HCT116 (cell line): Measurements from ENCODE around the gene SSR1. TPM values are rescaled to one million over a fixed set of nuclear protein-coding genes. Genes with fewer than 3 reads are reported as not detected.

Source experiments
- ATAC-seq: fragments of 200-7000 bp; cut with Tn5 transposase; 2 replicates; pipeline ENCODE4 v1.9.1; 2020; ENCODE audit warnings: mild to moderate bottlenecking, moderate library complexity
- BruUV-seq: library from RNA; stranded (reverse); fragments of 400-500 nt; replicated peaks from 2 replicates; lab custom pipeline; 2021; lab: Mats Ljungman, UMichigan
- CTCF ChIA-PET: fragments of 300-600 bp; sonication (Branson Sonifier 250); formaldehyde crosslinking; loops from one replicate; lab custom pipeline; 2021; ENCODE audit warnings: antibody characterized with exemption; lab: Charles Lee
- POLR2A ChIA-PET: fragments of 300-600, 350-600 bp; sonication (Branson Sonifier 250); formaldehyde crosslinking; loops from one replicate; lab custom pipeline; 2021; ENCODE audit warnings: antibody characterized with exemption; lab: Charles Lee
- RAD21 ChIA-PET, 2 experiments: fragments of 300-600 bp; sonication (Branson Sonifier 250); formaldehyde crosslinking; loops; one replicate each; lab custom pipeline; 2023; ENCODE audit warnings: low total read pairs in 2 of 2; ENCODE audit not compliant: uncharacterized antibody in 2 of 2, unreplicated experiment in 2 of 2, low non-redundant PET in 1 of 2; lab: Charles Lee
- DNase-seq: peaks from one replicate; pipeline ENCODE4 v3.0.0-alpha.2; 2010; ENCODE audit warnings: low read depth, low spot score
- H2AFZ ChIP-seq: fragments of 200-600 bp; shearing (Covaris generic), sonication (generic); 2 replicates; pipeline ENCODE4 v1.6.1; 2017; ENCODE audit warnings: low read depth, mixed run types, mixed read lengths, antibody characterized with exemption, low read length; ENCODE audit not compliant: poor library complexity, severe bottlenecking
- H3K27ac ChIP-seq: 2 replicates; pipeline ENCODE4 v1.5.1; 2012; ENCODE audit warnings: low read depth, low read length
- H3K27me3 ChIP-seq: fragments of 200-600 bp; sonication (generic); 2 replicates; pipeline ENCODE4 v1.6.1; 2016; ENCODE audit warnings: mixed run types, low read length, mixed read lengths; ENCODE audit not compliant: insufficient read depth
- H3K36me3 ChIP-seq, 2 experiments: fragments of 200-500 bp in 1 of 2; fragments of 200-600 bp in 1 of 2; sonication (Bioruptor generic) in 1 of 2; sonication (generic) in 1 of 2; 2 replicates each; pipeline versions ENCODE4 v1.5.1 to v1.6.1; 2014 to 2016; ENCODE audit warnings: low read length in 2 of 2, inconsistent platforms in 1 of 2, mixed read lengths in 1 of 2, mixed run types in 1 of 2; ENCODE audit not compliant: insufficient read depth in 2 of 2, control insufficient read depth in 1 of 2
- H3K4me1 ChIP-seq, 2 experiments: fragments of 200-600 bp in 1 of 2; sonication (generic) in 1 of 2; 2 replicates each; pipeline versions ENCODE4 v1.5.1 to v1.6.1; 2012 to 2017; ENCODE audit warnings: low read length in 2 of 2, inconsistent platforms in 1 of 2, mild to moderate bottlenecking in 1 of 2, mixed read lengths in 1 of 2, mixed run types in 1 of 2, moderate library complexity in 1 of 2; ENCODE audit not compliant: insufficient read depth in 2 of 2, control insufficient read depth in 1 of 2
- H3K4me2 ChIP-seq: fragments of 200-600 bp; sonication (generic); 2 replicates; pipeline ENCODE4 v1.6.1; 2017; ENCODE audit warnings: mixed run types, low read length, mixed read lengths
- H3K4me3 ChIP-seq, 2 experiments: fragments of 200-600 bp in 1 of 2; sonication (generic) in 1 of 2; replicated peaks in 1 of 2; 2 replicates each; pipeline ENCODE4 v1.5.1; 2011 to 2016; ENCODE audit warnings: low read length in 2 of 2, control low read depth in 1 of 2, low read depth in 1 of 2, mild to moderate bottlenecking in 1 of 2, mixed read lengths in 1 of 2, mixed run types in 1 of 2
- H3K79me2 ChIP-seq: fragments of 200-600 bp; sonication (generic); 2 replicates; pipeline ENCODE4 v1.6.1; 2017; ENCODE audit warnings: mild to moderate bottlenecking, mixed run types, low read length, moderate library complexity, mixed read lengths; ENCODE audit not compliant: insufficient read depth
- H3K9ac ChIP-seq: fragments of 200-600 bp; sonication (generic); 2 replicates; pipeline ENCODE4 v1.6.1; 2016; ENCODE audit warnings: low read length, mixed read lengths
- H3K9me2 ChIP-seq: fragments of 200-600 bp; sonication (generic), shearing (Covaris generic); 2 replicates; pipeline ENCODE4 v1.6.1; 2017; ENCODE audit warnings: mixed run types, mild to moderate bottlenecking, moderate library complexity; ENCODE audit not compliant: insufficient read depth
- H3K9me3 ChIP-seq, 2 experiments: fragments of 200-500 bp in 1 of 2; fragments of 200-600 bp in 1 of 2; sonication (Bioruptor generic) in 1 of 2; sonication (generic) in 1 of 2; 2 replicates each; pipeline ENCODE4 v1.6.1; 2014 to 2017; ENCODE audit warnings: low read length in 2 of 2, mixed read lengths in 2 of 2, inconsistent platforms in 1 of 2, low read depth in 1 of 2, mild to moderate bottlenecking in 1 of 2, mixed run types in 1 of 2, moderate library complexity in 1 of 2; ENCODE audit not compliant: control insufficient read depth in 1 of 2, insufficient read depth in 1 of 2
- H4K20me1 ChIP-seq: fragments of 200-600 bp; sonication (generic), shearing (Covaris generic); 2 replicates; pipeline ENCODE4 v1.6.1; 2017; ENCODE audit warnings: mixed run types, mild to moderate bottlenecking, moderate library complexity; ENCODE audit not compliant: insufficient read depth
- ATF3 ChIP-seq: IDR thresholded peaks from 2 replicates; pipeline ENCODE4 v1.6.1; 2012
- CTCF ChIP-seq, 3 experiments: fragments of 200-600 bp in 1 of 3; sonication (generic) in 1 of 3; IDR thresholded peaks in 2 of 3; conservative IDR thresholded peaks in 1 of 3; 2 replicates each; pipeline ENCODE4 v1.5.1; 2012 to 2017; ENCODE audit warnings: low read depth in 2 of 3, low read length in 2 of 3, antibody characterized with exemption in 1 of 3, borderline replicate concordance in 1 of 3, control low read depth in 1 of 3, mild to moderate bottlenecking in 1 of 3, mixed read lengths in 1 of 3, mixed run types in 1 of 3, moderate library complexity in 1 of 3; ENCODE audit not compliant: insufficient read depth in 1 of 3
- FOSL1 ChIP-seq: IDR thresholded peaks from 2 replicates; pipeline ENCODE4 v1.6.1; 2012; ENCODE audit warnings: low read depth
- JUND ChIP-seq: IDR thresholded peaks from 2 replicates; pipeline ENCODE4 v1.6.1; 2012
- MAX ChIP-seq: IDR thresholded peaks from 2 replicates; pipeline ENCODE4 v1.6.1; 2012
- POLR2A ChIP-seq: IDR thresholded peaks from 2 replicates; pipeline ENCODE4 v1.7.0; 2011; ENCODE audit warnings: borderline replicate concordance; ENCODE audit not compliant: insufficient read depth, insufficient read length; ENCODE audit errors: extremely low read depth
- POLR2AphosphoS5 ChIP-seq: IDR thresholded peaks from 2 replicates; pipeline ENCODE4 v1.6.1; 2011; ENCODE audit warnings: mild to moderate bottlenecking, low read depth, low read length, moderate library complexity
- REST ChIP-seq: IDR thresholded peaks from 2 replicates; pipeline ENCODE4 v1.6.1; 2012; ENCODE audit warnings: low read depth
- SIN3A ChIP-seq: IDR thresholded peaks from 2 replicates; pipeline ENCODE4 v1.6.1; 2012; ENCODE audit warnings: low read depth
- ZBTB33 ChIP-seq: IDR thresholded peaks from 2 replicates; pipeline ENCODE4 v1.6.1; 2011; ENCODE audit warnings: mild to moderate bottlenecking, low read length, moderate library complexity; ENCODE audit not compliant: insufficient replicate concordance; ENCODE audit errors: extremely low read depth
- intact Hi-C: fragments of 100-400 bp; cut with micrococcal nuclease; formaldehyde crosslinking; loops from 2 replicates; pipeline ENCODE4 v1.10.0; 2022
- total RNA-seq: library from RNA; stranded (reverse); gene quantifications from one replicate; pipeline ENCODE4 v1.2.1, GENCODE V29; 2021; ENCODE audit not compliant: unreplicated experiment

SSR1 gene
- total RNA-seq, 1 experiment from 2014 or later = 127 TPM

- H3K36me3 ChIP-seq = peaks cover 0 to 15% of the 10 kb centered on the region in 2 experiments; a peak in 3 of 4 replicates
- ChIA-PET POLR2A (no interaction called here), CTCF (no interaction called here), RAD21 (no interaction called here)
- peaks cover 13 to 14% of the 10 kb centered on the region in 2 experiments for H3K4me1 ChIP-seq
- H3K4me2 ChIP-seq = no peak overlapping the region
- H3K9ac ChIP-seq = no peak overlapping the region
- no TSS peak for BruUV-seq
- no peaks in the 10 kb centered on the region for H3K9me2 ChIP-seq
- H3K27me3 ChIP-seq = no peaks in the 10 kb centered on the region
- intact Hi-C loops = no loop called here
- TF ChIP-seq POLR2AphosphoS5 (no peak), CTCF (IDR thresholded peaks at IDR 0.05 in 2 of 3, conservative IDR thresholded peaks at IDR 0.05 in 1 of 3; ENCODE audit: borderline replicate concordance in 1 of 3, insufficient read depth in 1 of 3, low read depth in 2 of 3, low read length in 2 of 3) (no peak), FOSL1 (no peak), POLR2A (no peak), ATF3 (no peak)
- H3K27ac ChIP-seq = no peak overlapping the region
- DNase-seq (no peak), ATAC-seq (no peak)
- H3K9me3 ChIP-seq = no peaks in the 10 kb centered on the region
- H3K4me3 ChIP-seq = no peak overlapping the region
- H3K79me2 ChIP-seq = peaks cover 7% of the 10 kb centered on the region; the same call in 1 of the 2 replicates
- H4K20me1 ChIP-seq = no peaks in the 10 kb centered on the region
- H2AFZ ChIP-seq = no peak overlapping the region
These were observed 65.9 kb downstream of the SSR1 start for GRCh38 chr6:7247179-7247456.

- BruUV-seq = no TSS peak
- Histone ChIP-seq H3K27me3 (no peaks in the 10 kb centered on the region), H3K79me2 (peaks cover 7% of the 10 kb centered on the region; the same call in 1 of the 2 replicates), H3K27ac (no peak overlapping the region), H3K9ac (no peak overlapping the region), H3K4me1 (peaks cover 18 to 19% of the 10 kb centered on the region in 2 experiments), H3K9me2 (no peaks in the 10 kb centered on the region), H3K36me3 (peaks cover 0 to 15% of the 10 kb centered on the region in 2 experiments; a peak in 3 of 4 replicates), H4K20me1 (no peaks in the 10 kb centered on the region), H2AFZ (no peak overlapping the region), H3K9me3 (no peaks in the 10 kb centered on the region), H3K4me3 (no peak overlapping the region), H3K4me2 (no peak overlapping the region)
- CTCF ChIA-PET = no interaction called here
- intact Hi-C loops = no loop called here
- RAD21 ChIA-PET = no interaction called here
- POLR2A ChIA-PET = no interaction called here
- no peak for ATAC-seq
- DNase-seq = no peak
- TF ChIP-seq ZBTB33 (no peak), SIN3A (no peak), POLR2A (no peak), FOSL1 (no peak), MAX (no peak), JUND (no peak), REST (no peak)
These were observed 66.4 kb downstream of the SSR1 start for GRCh38 chr6:7246401-7247178.
